ENCODE measurements around the gene CERS1. TPM values are rescaled to one million over a fixed set of nuclear protein-coding genes. Genes with fewer than 3 reads are reported as not detected.

CERS1 gene
- total and polyA plus RNA-seq, 2 donors, result 2.2 to 7.2 TPM

DNA sequence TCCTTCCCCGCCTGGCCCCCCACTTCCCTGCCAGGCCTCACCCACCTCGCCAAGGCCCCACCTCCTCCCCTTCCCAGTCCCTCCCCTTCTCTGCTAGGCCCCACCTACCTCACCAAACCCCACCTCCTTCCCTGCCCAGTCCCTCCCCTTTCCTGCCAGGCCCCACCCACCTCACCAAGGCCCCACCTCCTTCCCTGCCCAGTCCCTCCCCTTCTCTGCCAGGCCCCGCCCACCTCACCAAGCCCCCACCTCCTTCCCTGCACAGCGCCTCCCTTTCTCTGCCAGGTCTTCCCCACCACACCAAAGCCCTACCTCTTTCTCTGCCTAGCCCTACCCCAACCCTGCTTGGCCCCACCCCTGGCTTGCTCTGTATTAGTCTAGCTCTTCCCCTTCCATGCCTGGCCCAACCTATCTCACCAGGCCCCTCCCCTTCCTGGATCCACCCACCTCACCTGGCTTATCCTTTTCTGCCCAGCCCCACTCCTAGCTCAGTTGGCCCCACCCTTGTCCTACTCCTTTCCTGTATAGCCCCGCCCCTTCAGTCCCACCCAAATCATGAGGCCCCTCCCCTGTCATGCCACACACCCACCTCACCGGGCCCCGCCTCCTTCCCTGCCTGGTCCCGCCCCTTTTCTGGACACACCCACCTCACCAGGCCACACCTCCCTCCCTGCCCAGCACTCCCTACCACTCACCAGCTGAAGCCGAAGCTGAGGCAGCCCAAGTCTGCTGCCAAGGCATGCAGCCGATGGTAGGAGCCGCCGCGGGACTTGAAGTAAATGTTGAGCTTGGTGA, 16.2 kb downstream of the CERS1 start:
- Histone ChIP-seq H3K36me3 (ENCODE audit: insufficient read depth) (no peaks in the 10 kb centered on the region), H3K4me1 (ENCODE audit: insufficient read depth) (no peaks in the 10 kb centered on the region), H3K4me3 (ENCODE audit: low read depth, low read length) (no peak overlapping the region), H3K27ac (ENCODE audit: low read depth) (no peak overlapping the region)
- 79% methylated on average over 13 of the region's 13 CpGs for WGBS
- no peak for DNase-seq (ENCODE audit: extremely low spot score)

- no peak for DNase-seq (ENCODE audit: extremely low spot score)
- no peak overlapping the region for H3K27ac ChIP-seq (ENCODE audit: low read depth)
- 91% methylated on average over 34 of the region's 34 CpGs for WGBS
- no peak overlapping the region for H3K4me3 ChIP-seq (ENCODE audit: low read depth, low read length)
- H3K36me3 ChIP-seq (ENCODE audit: insufficient read depth), result no peaks in the 10 kb centered on the region
- H3K4me1 ChIP-seq (ENCODE audit: insufficient read depth), result no peaks in the 10 kb centered on the region
Observed at GRCh38 chr19:18878858-18879578, 16.9 kb downstream of the CERS1 start.

- Histone ChIP-seq H3K27ac (ENCODE audit: low read depth) (no peak overlapping the region), H3K36me3 (ENCODE audit: insufficient read depth) (no peaks in the 10 kb centered on the region), H3K4me1 (ENCODE audit: insufficient read depth) (no peaks in the 10 kb centered on the region), H3K4me3 (ENCODE audit: low read depth, low read length) (no peak overlapping the region)
- WGBS, result 91% methylated on average over 25 of the region's 25 CpGs
- no peak for DNase-seq (ENCODE audit: extremely low spot score)
Observed at GRCh38 chr19:18878058-18878797, 17.7 kb downstream of the CERS1 start.

DNA sequence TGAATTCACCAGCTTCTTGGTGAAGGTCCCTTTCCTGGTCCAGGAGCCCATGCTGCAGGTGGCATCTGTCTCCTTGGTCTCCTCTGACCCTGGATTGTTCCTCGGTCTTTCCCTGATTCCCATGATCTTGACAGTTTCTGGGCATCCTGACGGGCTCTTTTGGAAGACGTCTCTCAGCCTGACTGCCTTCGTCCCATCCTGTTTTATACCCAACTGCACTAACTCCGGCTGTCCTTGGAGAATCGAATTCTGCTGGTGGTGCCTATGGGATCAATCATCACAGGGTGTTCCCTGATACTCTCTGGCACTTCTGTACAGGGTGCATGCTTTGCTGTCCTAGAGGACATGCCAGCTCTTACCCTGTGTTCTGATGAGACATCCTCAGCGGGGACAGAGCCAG, 19.1 kb downstream of the CERS1 start:
- DNase-seq (ENCODE audit: extremely low spot score), result no peak
- Histone ChIP-seq H3K27ac (ENCODE audit: low read depth) (no peak overlapping the region), H3K4me3 (ENCODE audit: low read depth, low read length) (no peak overlapping the region), H3K4me1 (ENCODE audit: insufficient read depth) (no peaks in the 10 kb centered on the region), H3K36me3 (ENCODE audit: insufficient read depth) (no peaks in the 10 kb centered on the region)
- WGBS, result 96% methylated on average over 7 of the region's 7 CpGs

DNA sequence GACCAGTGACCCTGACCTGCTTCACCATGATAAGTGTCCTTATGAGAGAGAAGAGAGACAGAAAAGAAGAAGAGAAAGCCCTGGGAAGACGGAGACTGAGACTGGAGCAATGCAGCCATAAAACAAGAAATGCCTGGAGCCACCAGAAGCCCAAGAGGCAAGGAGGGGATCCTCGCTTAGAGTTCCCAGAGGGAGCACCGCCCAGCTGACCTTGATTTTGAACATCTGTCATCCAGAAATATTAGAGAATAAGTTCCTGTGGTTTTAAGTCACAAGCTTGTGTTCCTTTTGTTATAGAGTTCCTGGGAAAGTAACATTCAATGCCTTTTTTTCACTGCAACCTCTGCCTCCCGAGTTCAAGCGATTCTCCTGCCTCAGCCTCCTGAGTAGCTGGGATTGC, 20.2 kb downstream of the CERS1 start:
- DNase-seq (ENCODE audit: extremely low spot score), result no peak
- no peak overlapping the region for H3K27ac ChIP-seq (ENCODE audit: low read depth)
- H3K4me3 ChIP-seq (ENCODE audit: low read depth, low read length), result no peak overlapping the region
- H3K36me3 ChIP-seq (ENCODE audit: insufficient read depth), result no peaks in the 10 kb centered on the region
- 86% methylated on average over 5 of the region's 5 CpGs for WGBS
- H3K4me1 ChIP-seq (ENCODE audit: insufficient read depth), result no peaks in the 10 kb centered on the region

- DNase-seq (ENCODE audit: extremely low spot score), result no peak
- peaks cover 3% of the 10 kb centered on the region for H3K4me1 ChIP-seq (ENCODE audit: insufficient read depth)
- no peak overlapping the region for H3K4me3 ChIP-seq (ENCODE audit: low read depth, low read length)
- H3K27ac ChIP-seq (ENCODE audit: low read depth), result no peak overlapping the region
- WGBS, result 78% methylated on average over 7 of the region's 7 CpGs
- H3K36me3 ChIP-seq (ENCODE audit: insufficient read depth), result peaks cover 4% of the 10 kb centered on the region
Observed at GRCh38 chr19:18871543-18871942, 24.4 kb downstream of the CERS1 start.

GRCh38 chr19:18870531-18871172, 25.3 kb downstream of the CERS1 start:
- Histone ChIP-seq H3K4me3 (ENCODE audit: low read depth, low read length) (no peak overlapping the region), H3K27ac (ENCODE audit: low read depth) (no peak overlapping the region), H3K36me3 (ENCODE audit: insufficient read depth) (peaks cover 4% of the 10 kb centered on the region), H3K4me1 (ENCODE audit: insufficient read depth) (peaks cover 3% of the 10 kb centered on the region)
- WGBS, result 32% methylated on average over 25 of the region's 25 CpGs
- no peak for DNase-seq (ENCODE audit: extremely low spot score)

GRCh38 chr19:18869781-18870530, 26.0 kb downstream of the CERS1 start:
- Histone ChIP-seq H3K4me1 (ENCODE audit: insufficient read depth) (peaks cover 3% of the 10 kb centered on the region), H3K27ac (ENCODE audit: low read depth) (no peak overlapping the region), H3K4me3 (ENCODE audit: low read depth, low read length) (no peak overlapping the region), H3K36me3 (ENCODE audit: insufficient read depth) (peaks cover 4% of the 10 kb centered on the region)
- no peak for DNase-seq (ENCODE audit: extremely low spot score)
- 13% methylated on average over 62 of the region's 62 CpGs for WGBS

GRCh38 chr19:18869023-18869618, 26.8 kb downstream of the CERS1 start:
- 14% methylated on average over 71 of the region's 71 CpGs for WGBS
- no peak for DNase-seq (ENCODE audit: extremely low spot score)
- H3K4me1 ChIP-seq (ENCODE audit: insufficient read depth), result peaks cover 3% of the 10 kb centered on the region
- no peak overlapping the region for H3K27ac ChIP-seq (ENCODE audit: low read depth)
- H3K4me3 ChIP-seq (ENCODE audit: low read depth, low read length), result peak overlapping the region; percentile 18
- H3K36me3 ChIP-seq (ENCODE audit: insufficient read depth), result peaks cover 5% of the 10 kb centered on the region

- H3K27ac ChIP-seq (ENCODE audit: low read depth), result no peak overlapping the region
- peaks cover 3% of the 10 kb centered on the region for H3K4me1 ChIP-seq (ENCODE audit: insufficient read depth)
- 44% methylated on average over 77 of the region's 77 CpGs for WGBS
- H3K36me3 ChIP-seq (ENCODE audit: insufficient read depth), result peaks cover 7% of the 10 kb centered on the region
- no peak for DNase-seq (ENCODE audit: extremely low spot score)
- H3K4me3 ChIP-seq (ENCODE audit: low read depth, low read length), result peak overlapping the region; percentile 18
Observed at GRCh38 chr19:18868380-18869022, 27.5 kb downstream of the CERS1 start.

DNA sequence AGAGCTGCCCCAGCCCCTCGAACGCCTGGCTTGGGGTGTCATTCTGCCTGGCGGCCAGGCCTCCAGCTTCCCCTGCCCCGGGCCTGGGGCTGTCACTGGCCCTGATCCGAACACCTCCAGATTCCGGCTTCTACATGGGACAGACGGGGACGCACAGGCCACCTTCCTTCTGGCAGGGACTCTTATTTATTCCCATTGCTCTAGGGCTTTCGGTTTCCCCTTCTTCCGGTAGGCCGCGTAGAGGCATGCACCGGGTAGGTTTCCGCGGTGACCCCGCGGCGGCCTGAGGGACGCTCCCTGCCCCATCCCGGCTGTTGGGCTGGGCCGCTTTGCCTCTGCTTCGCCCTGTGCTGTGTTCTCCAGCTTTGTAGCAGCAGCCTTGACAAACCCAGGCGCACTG, 28.2 kb downstream of the CERS1 start:
- H3K4me3 ChIP-seq (ENCODE audit: low read depth, low read length), result no peak overlapping the region
- WGBS, result 94% methylated on average over 23 of the region's 23 CpGs
- peaks cover 7% of the 10 kb centered on the region for H3K36me3 ChIP-seq (ENCODE audit: insufficient read depth)
- peaks cover 3% of the 10 kb centered on the region for H3K4me1 ChIP-seq (ENCODE audit: insufficient read depth)
- DNase-seq (ENCODE audit: extremely low spot score), result no peak
- H3K27ac ChIP-seq (ENCODE audit: low read depth), result no peak overlapping the region

- Histone ChIP-seq H3K4me3 (ENCODE audit: low read depth, low read length) (no peak overlapping the region), H3K27ac (ENCODE audit: low read depth) (no peak overlapping the region), H3K36me3 (ENCODE audit: insufficient read depth) (peaks cover 7% of the 10 kb centered on the region), H3K4me1 (ENCODE audit: insufficient read depth) (peaks cover 3% of the 10 kb centered on the region)
- no peak for DNase-seq (ENCODE audit: extremely low spot score)
- WGBS, result 92% methylated on average over 23 of the region's 23 CpGs
Observed at GRCh38 chr19:18867199-18867598, 28.8 kb downstream of the CERS1 start.
